Bronchial epithelial cell (primary cell): ENCODE measurements around the gene PELI2. TPM values are rescaled to one million over a fixed set of nuclear protein-coding genes. Genes with fewer than 3 reads are reported as not detected.
A peak's percentile ranks its signal among the peaks of the same experiment; 100 is the strongest.

Source experiments
- DNase-seq: peaks from one replicate; pipeline ENCODE4 v3.0.0-alpha.2; 2010; ENCODE audit warnings: low read depth
- FAIRE-seq: peaks from 2 replicates; lab custom pipeline; 2011; peaks lifted over from hg19 to GRCh38; lab: Jason Lieb, UNC
- H3K27me3 ChIP-seq: 2 replicates; pipeline ENCODE4 v1.5.1; 2011; ENCODE audit warnings: low read length; ENCODE audit not compliant: control insufficient read depth, insufficient read depth
- H3K36me3 ChIP-seq: 2 replicates; pipeline ENCODE4 v1.5.1; 2011; ENCODE audit warnings: low read length; ENCODE audit not compliant: control insufficient read depth, insufficient read depth
- H3K4me3 ChIP-seq: 2 replicates; pipeline ENCODE4 v1.5.1; 2011; ENCODE audit warnings: mild to moderate bottlenecking, low read depth, low read length, control low read depth
- total RNA-seq: library from RNA; depleted of rRNA; stranded (reverse); fragments of >200 nt; gene quantifications from 2 replicates; pipeline ENCODE4 v1.2.1, GENCODE V29; 2014
- TF ChIP-seq, protein P1 (sequence below): IDR thresholded peaks from 2 replicates; pipeline ENCODE4 v1.5.1; 2011; ENCODE audit warnings: mild to moderate bottlenecking, moderate library complexity, low read length, control low read depth, inconsistent platforms; ENCODE audit not compliant: insufficient read depth, severe bottlenecking

PELI2 gene
- total RNA-seq, 1 donor from 2014 or later: 2.1 TPM

DNA sequence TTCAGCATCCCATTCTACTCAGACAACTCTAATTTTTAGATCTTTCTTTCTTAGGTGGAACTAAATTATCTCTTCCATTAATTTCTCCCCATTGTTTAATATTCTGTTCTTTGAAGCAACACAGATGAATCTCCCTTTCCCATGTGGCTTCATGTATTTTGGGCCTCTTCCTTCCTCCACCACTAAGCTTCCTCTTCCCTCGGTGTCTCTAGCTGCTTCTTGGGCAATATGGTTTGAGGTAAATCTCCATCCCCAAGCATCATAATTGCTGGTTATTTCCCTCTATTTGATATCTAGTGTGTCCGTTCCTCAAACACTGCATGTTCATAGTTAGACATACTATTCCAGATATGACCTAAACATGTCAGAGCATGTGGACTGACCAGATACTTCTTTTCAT lies 119.2 kb downstream of the PELI2 start:
- FAIRE-seq (no peak), DNase-seq (no peak)
- TF ChIP-seq, protein P1, sequence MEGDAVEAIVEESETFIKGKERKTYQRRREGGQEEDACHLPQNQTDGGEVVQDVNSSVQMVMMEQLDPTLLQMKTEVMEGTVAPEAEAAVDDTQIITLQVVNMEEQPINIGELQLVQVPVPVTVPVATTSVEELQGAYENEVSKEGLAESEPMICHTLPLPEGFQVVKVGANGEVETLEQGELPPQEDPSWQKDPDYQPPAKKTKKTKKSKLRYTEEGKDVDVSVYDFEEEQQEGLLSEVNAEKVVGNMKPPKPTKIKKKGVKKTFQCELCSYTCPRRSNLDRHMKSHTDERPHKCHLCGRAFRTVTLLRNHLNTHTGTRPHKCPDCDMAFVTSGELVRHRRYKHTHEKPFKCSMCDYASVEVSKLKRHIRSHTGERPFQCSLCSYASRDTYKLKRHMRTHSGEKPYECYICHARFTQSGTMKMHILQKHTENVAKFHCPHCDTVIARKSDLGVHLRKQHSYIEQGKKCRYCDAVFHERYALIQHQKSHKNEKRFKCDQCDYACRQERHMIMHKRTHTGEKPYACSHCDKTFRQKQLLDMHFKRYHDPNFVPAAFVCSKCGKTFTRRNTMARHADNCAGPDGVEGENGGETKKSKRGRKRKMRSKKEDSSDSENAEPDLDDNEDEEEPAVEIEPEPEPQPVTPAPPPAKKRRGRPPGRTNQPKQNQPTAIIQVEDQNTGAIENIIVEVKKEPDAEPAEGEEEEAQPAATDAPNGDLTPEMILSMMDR: no peak
- Histone ChIP-seq H3K36me3 (no peaks in the 10 kb centered on the region), H3K4me3 (no peak overlapping the region), H3K27me3 (no peaks in the 10 kb centered on the region)

DNA sequence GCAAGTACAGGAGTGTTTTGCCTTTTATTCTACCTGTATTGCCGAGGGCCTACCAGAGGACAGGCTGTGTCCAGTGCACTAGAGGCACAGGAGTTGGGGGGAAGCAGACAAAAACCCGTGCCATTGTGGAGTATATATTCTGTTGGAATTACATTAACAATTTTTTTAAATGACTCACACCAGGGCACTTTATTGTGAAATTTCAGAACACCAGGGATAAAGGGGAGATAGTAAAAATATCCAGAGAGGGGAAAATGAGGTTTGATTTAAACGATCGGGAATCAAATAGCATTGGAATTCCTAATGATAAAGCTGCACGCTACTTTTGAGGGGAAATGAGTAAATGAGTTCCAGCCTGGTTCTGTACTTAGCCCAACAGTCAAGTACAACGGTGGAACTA lies 123.2 kb downstream of the PELI2 start:
- Histone ChIP-seq H3K36me3 (no peaks in the 10 kb centered on the region), H3K4me3 (no peak overlapping the region), H3K27me3 (no peaks in the 10 kb centered on the region)
- DNase-seq (no peak), FAIRE-seq (no peak)
- TF ChIP-seq, protein P1: no peak

DNA sequence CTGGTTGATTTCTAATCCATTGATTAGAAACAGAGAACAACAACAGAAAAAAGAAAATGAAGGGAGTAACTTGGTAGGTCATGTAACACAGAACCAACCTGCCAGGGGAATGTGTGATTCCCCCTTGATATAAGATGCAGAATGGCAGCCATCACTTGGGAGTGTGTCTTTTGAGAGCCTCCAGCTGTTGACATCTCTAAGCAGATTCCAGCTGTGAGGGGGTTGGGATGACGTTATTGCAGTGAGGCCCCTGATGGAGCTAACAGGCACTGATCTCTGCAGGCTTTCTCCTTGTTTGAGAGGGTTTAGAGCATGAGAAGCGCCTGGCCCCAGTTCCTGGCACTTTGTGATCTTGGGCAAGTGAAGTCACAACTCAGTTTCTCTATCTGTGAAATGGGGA lies 124.9 kb downstream of the PELI2 start:
- TF ChIP-seq, protein P1: no peak
- Histone ChIP-seq H3K27me3 (no peaks in the 10 kb centered on the region), H3K36me3 (no peaks in the 10 kb centered on the region), H3K4me3 (no peak overlapping the region)
- no peak for DNase-seq
- FAIRE-seq: no peak

- H3K36me3 ChIP-seq: no peaks in the 10 kb centered on the region
- H3K27me3 ChIP-seq: no peaks in the 10 kb centered on the region
- DNase-seq (peak; percentile 65), FAIRE-seq (no peak)
- TF ChIP-seq, protein P1: no peak
- no peak overlapping the region for H3K4me3 ChIP-seq
These were observed 126.1 kb downstream of the PELI2 start for GRCh38 chr14:56244138-56244789.

DNA sequence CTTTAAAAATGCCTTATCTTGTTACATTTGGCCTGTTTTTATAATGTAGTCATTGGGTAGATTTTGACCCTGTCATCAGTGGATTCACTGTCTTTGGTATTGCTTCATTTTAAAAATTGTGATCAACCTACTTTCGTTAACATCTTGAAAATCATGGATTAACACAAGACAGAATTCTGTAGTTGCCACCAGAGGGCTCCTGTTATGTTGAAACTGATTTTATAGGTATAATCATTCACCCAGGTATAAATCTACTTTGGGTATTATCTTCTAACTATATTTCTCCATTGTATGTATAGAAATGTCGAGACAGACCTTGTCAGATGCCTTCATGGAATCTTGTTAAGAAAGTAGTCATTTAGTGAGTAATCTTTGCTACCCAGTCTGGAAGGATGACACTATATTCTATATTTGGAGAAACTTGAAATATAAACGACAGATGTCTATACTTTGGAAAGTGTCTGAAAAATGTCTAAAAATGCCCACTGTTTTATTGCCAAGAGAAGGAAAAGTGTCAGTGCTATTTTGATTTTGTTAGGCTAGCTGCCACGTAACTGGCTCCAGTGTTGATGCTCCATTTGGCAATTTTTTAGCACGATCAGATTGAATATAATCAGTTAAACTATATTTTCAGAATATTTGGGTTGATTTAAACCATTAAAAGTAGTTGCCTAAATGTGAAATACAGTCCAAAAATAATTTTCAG lies 129.4 kb downstream of the PELI2 start:
- DNase-seq (peak; percentile 35), FAIRE-seq (no peak)
- Histone ChIP-seq H3K27me3 (no peaks in the 10 kb centered on the region), H3K4me3 (no peak overlapping the region), H3K36me3 (no peaks in the 10 kb centered on the region)
- TF ChIP-seq, protein P1: peak; percentile 20
